Measurements from ENCODE around the gene ARNT2. TPM values are rescaled to one million over a fixed set of nuclear protein-coding genes. Genes with fewer than 3 reads are reported as not detected.

The ARNT2 gene
- total RNA-seq, 1 donor from 2014 or later = 21.6 TPM

DNA sequence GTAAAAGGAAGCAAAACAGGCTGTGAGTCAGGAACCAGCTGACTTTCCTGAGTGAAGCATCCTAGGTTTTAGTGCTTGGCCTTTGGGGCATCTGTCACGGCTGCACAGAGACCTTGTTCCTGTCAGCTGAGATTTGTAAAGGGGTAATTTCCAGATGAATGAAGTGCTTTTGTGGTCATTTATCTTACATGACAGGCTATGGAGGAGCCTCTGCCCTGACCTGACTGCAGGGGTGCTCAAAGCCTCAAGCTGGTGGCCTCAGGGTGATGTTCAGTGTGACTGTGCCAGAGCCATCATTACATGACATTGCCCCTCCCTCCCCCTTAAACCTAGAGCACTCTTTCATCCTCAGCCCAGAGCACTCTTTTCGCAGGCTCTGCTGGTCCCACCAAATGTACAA lies 132.5 kb downstream of the ARNT2 start:
- TF ChIP-seq, protein P1, sequence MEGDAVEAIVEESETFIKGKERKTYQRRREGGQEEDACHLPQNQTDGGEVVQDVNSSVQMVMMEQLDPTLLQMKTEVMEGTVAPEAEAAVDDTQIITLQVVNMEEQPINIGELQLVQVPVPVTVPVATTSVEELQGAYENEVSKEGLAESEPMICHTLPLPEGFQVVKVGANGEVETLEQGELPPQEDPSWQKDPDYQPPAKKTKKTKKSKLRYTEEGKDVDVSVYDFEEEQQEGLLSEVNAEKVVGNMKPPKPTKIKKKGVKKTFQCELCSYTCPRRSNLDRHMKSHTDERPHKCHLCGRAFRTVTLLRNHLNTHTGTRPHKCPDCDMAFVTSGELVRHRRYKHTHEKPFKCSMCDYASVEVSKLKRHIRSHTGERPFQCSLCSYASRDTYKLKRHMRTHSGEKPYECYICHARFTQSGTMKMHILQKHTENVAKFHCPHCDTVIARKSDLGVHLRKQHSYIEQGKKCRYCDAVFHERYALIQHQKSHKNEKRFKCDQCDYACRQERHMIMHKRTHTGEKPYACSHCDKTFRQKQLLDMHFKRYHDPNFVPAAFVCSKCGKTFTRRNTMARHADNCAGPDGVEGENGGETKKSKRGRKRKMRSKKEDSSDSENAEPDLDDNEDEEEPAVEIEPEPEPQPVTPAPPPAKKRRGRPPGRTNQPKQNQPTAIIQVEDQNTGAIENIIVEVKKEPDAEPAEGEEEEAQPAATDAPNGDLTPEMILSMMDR (IDR thresholded peaks at IDR 0.05; ENCODE audit: insufficient read depth, low read length, poor library complexity, severe bottlenecking) = no peak
- DNase-seq (ENCODE audit: low read depth) = no peak
- no peak overlapping the region for H3K4me3 ChIP-seq (ENCODE audit: low read depth, low read length)
- H3K27me3 ChIP-seq (ENCODE audit: control insufficient read depth, insufficient read depth, low read length) = no peaks in the 10 kb centered on the region
- no peaks in the 10 kb centered on the region for H3K36me3 ChIP-seq (ENCODE audit: control insufficient read depth, insufficient read depth, low read length)

DNA sequence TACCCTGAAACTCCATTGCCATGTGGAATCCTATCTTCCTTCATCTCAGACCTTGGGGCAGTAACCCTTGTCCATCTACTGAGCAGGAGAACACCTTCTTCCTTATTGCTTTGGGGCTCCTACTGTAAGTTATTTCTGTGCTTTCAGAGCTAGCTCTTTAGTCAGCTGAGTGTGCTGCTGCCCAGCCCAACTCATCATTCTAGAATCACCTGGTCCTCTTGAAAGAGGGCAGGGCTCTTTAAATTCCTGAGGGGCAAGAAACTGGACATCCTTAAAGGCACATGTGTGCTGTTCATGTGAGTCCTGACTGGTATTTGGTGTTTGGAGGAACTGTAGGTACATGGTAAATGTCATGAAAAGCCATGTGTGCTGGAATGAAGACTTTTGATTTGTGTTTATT lies 140.9 kb downstream of the ARNT2 start:
- H3K27me3 ChIP-seq (ENCODE audit: control insufficient read depth, insufficient read depth, low read length) = no peaks in the 10 kb centered on the region
- TF ChIP-seq, protein P1 (IDR thresholded peaks at IDR 0.05; ENCODE audit: insufficient read depth, low read length, poor library complexity, severe bottlenecking) = no peak
- no peak for DNase-seq (ENCODE audit: low read depth)

DNA sequence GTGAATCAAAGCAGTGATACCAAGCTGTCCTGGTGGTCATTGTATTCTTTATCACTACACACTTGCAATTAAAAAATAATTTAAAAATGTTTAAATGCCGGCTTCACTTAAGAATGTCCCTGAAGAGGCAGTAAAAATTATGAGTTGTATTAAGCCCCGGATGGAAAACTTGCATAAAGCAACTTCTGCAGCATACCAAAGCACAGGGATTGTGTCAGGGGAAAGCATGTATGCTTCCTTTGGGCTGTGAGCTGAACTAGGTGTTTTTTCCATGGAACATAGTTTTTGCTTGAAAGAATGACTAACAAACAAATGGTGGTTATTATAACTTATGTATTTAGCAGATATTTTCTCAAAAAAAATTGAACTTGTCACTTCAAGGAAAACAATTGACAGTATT lies 143.1 kb downstream of the ARNT2 start:
- H3K4me3 ChIP-seq (ENCODE audit: low read depth, low read length) = no peak overlapping the region
- H3K27me3 ChIP-seq (ENCODE audit: control insufficient read depth, insufficient read depth, low read length) = no peaks in the 10 kb centered on the region
- TF ChIP-seq, protein P1 (IDR thresholded peaks at IDR 0.05; ENCODE audit: insufficient read depth, low read length, poor library complexity, severe bottlenecking) = no peak

More for the DNA sequence above, 140.9 kb downstream of the ARNT2 start:
- no peak overlapping the region for H3K4me3 ChIP-seq (ENCODE audit: low read depth, low read length)
- H3K36me3 ChIP-seq (ENCODE audit: control insufficient read depth, insufficient read depth, low read length) = no peaks in the 10 kb centered on the region

DNA sequence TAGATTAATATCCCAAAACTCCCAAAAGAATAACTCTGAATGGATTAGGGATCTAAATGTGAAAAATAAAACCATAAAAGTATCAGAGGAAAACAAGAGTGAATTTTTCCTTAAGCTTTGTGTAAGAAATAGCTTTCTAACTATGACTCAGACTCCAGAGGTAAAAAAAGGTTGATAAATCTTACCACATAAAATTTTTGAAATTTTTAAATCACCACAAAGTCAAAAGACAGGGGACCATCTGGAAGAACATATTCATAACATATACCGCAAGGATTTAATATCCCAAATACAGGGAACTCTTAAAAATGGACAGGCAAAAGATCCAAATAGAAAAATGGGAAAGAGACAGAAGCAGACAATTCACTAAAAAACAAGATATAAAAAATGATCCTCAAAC lies 145.0 kb downstream of the ARNT2 start:
- no peaks in the 10 kb centered on the region for H3K27me3 ChIP-seq (ENCODE audit: control insufficient read depth, insufficient read depth, low read length)
- H3K4me3 ChIP-seq (ENCODE audit: low read depth, low read length) = no peak overlapping the region
- peak; percentile 14 for DNase-seq (ENCODE audit: low read depth)
- TF ChIP-seq, protein P1 (IDR thresholded peaks at IDR 0.05; ENCODE audit: insufficient read depth, low read length, poor library complexity, severe bottlenecking) = no peak
- H3K36me3 ChIP-seq (ENCODE audit: control insufficient read depth, insufficient read depth, low read length) = no peaks in the 10 kb centered on the region

More for the DNA sequence above, 143.1 kb downstream of the ARNT2 start:
- DNase-seq (ENCODE audit: low read depth) = no peak
- H3K36me3 ChIP-seq (ENCODE audit: control insufficient read depth, insufficient read depth, low read length) = no peaks in the 10 kb centered on the region

DNA sequence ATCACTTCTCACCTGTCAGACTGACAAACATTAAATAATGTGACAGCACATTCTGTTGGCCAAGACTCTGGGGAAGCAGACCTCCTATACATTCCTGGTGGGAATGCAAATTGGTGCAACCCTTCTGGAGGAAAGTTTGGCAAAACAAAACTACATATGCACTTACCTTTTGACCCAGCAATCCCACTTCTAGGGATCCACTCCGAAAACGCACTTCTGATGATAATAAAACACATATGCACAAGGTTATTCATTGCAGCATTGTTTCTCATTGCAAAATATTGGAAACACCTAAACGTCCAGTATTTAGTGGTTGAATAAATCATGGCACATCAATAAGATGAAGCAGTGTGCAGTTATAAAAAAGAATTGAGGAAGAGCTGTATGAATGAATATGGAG lies 145.5 kb downstream of the ARNT2 start:
- no peaks in the 10 kb centered on the region for H3K36me3 ChIP-seq (ENCODE audit: control insufficient read depth, insufficient read depth, low read length)
- H3K27me3 ChIP-seq (ENCODE audit: control insufficient read depth, insufficient read depth, low read length) = no peaks in the 10 kb centered on the region
- TF ChIP-seq, protein P1 (IDR thresholded peaks at IDR 0.05; ENCODE audit: insufficient read depth, low read length, poor library complexity, severe bottlenecking) = no peak
- no peak overlapping the region for H3K4me3 ChIP-seq (ENCODE audit: low read depth, low read length)
- no peak for DNase-seq (ENCODE audit: low read depth)

DNA sequence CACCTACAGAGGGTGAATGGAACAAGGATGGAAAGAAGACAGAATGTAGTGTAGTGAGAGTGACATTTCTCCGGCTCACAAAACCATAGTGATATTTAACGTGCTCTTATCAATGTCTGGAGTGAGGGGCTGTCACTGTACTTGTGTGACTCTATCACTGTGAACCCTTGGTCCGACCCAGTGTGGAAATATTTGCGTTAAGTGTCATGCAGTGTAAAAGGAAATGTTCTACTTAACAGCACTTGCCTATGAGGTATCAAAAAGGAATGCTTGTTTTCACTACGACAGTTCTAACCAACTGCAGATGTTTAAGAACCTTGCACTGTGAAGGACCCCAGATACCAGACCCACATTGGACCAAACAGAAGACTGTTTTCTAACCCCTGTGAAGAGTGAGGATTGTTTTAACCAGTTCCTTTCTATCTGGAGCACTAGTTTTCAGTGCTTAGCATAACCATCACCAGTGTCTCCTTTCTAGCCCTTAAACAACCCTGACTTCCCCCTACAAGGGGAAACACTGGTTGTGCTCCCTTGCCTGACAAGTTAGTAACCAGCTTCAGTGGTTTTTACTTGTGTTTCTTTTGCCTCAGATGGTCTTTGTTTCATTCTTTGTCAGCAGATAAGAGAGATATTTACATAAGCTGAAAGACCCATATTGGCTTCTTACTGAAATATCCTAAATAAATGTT lies 146.2 kb downstream of the ARNT2 start:
- H3K4me3 ChIP-seq (ENCODE audit: low read depth, low read length) = no peak overlapping the region
- H3K27me3 ChIP-seq (ENCODE audit: control insufficient read depth, insufficient read depth, low read length) = no peaks in the 10 kb centered on the region
- DNase-seq (ENCODE audit: low read depth) = peak; percentile 84
- H3K36me3 ChIP-seq (ENCODE audit: control insufficient read depth, insufficient read depth, low read length) = no peaks in the 10 kb centered on the region
- TF ChIP-seq, protein P1 (IDR thresholded peaks at IDR 0.05; ENCODE audit: insufficient read depth, low read length, poor library complexity, severe bottlenecking) = no peak
